Measurements from ENCODE around the gene RNU6-1. TPM values are rescaled to one million over a fixed set of nuclear protein-coding genes. Genes with fewer than 3 reads are reported as not detected.

The RNU6-1 gene
- total RNA-seq, 1 donor = not detected

- no peak overlapping the region for H3K4me3 ChIP-seq (ENCODE audit: low read depth, low read length)
- no peak for DNase-seq (ENCODE audit: low read depth)
- TF ChIP-seq CTCF (IDR thresholded peaks at IDR 0.05; ENCODE audit: insufficient read depth, low read depth, low read length) = no peak
Observed at GRCh38 chr15:67861983-67862382, 22.1 kb upstream of the RNU6-1 start.

- no peak for TF ChIP-seq CTCF (IDR thresholded peaks at IDR 0.05; ENCODE audit: insufficient read depth, low read depth, low read length)
Observed at GRCh38 chr15:67859331-67859946, 19.6 kb upstream of the RNU6-1 start.

GRCh38 chr15:67857220-67857619 lies 17.4 kb upstream of the RNU6-1 start:
- no peak overlapping the region for H3K4me3 ChIP-seq (ENCODE audit: low read depth, low read length)
- no peak for DNase-seq (ENCODE audit: low read depth)
- TF ChIP-seq CTCF (IDR thresholded peaks at IDR 0.05; ENCODE audit: insufficient read depth, low read depth, low read length) = no peak

More at GRCh38 chr15:67859331-67859946, 19.6 kb upstream of the RNU6-1 start:
- H3K4me3 ChIP-seq (ENCODE audit: low read depth, low read length) = no peak overlapping the region
- DNase-seq (ENCODE audit: low read depth) = no peak

GRCh38 chr15:67855842-67856241 lies 16.0 kb upstream of the RNU6-1 start:
- DNase-seq (ENCODE audit: low read depth) = no peak
- no peak for TF ChIP-seq CTCF (IDR thresholded peaks at IDR 0.05; ENCODE audit: insufficient read depth, low read depth, low read length)
- H3K4me3 ChIP-seq (ENCODE audit: low read depth, low read length) = no peak overlapping the region

GRCh38 chr15:67854358-67854757 lies 14.5 kb upstream of the RNU6-1 start:
- no peak overlapping the region for H3K4me3 ChIP-seq (ENCODE audit: low read depth, low read length)
- DNase-seq (ENCODE audit: low read depth) = no peak
- no peak for TF ChIP-seq CTCF (IDR thresholded peaks at IDR 0.05; ENCODE audit: insufficient read depth, low read depth, low read length)

GRCh38 chr15:67853454-67853853 lies 13.6 kb upstream of the RNU6-1 start:
- TF ChIP-seq CTCF (IDR thresholded peaks at IDR 0.05; ENCODE audit: insufficient read depth, low read depth, low read length) = no peak
- no peak for DNase-seq (ENCODE audit: low read depth)
- H3K4me3 ChIP-seq (ENCODE audit: low read depth, low read length) = no peak overlapping the region

- H3K4me3 ChIP-seq (ENCODE audit: low read depth, low read length) = no peak overlapping the region
- no peak for TF ChIP-seq CTCF (IDR thresholded peaks at IDR 0.05; ENCODE audit: insufficient read depth, low read depth, low read length)
- no peak for DNase-seq (ENCODE audit: low read depth)
Observed at GRCh38 chr15:67852418-67852817, 12.6 kb upstream of the RNU6-1 start.

Data from fibroblast of villous mesenchyme (primary cell).